PC-3 (cell line): Measurements from ENCODE around the gene MIGA1. TPM values are rescaled to one million over a fixed set of nuclear protein-coding genes. Genes with fewer than 3 reads are reported as not detected.

Source experiments
- ATAC-seq: fragments of 200-7000 bp; cut with Tn5 transposase; 2 replicates; pipeline ENCODE4 v1.9.1; 2020; ENCODE audit warnings: mild to moderate bottlenecking, moderate library complexity
- BruUV-seq: library from RNA; stranded (reverse); fragments of 400-500 nt; replicated peaks from 2 replicates; lab custom pipeline; 2021; lab: Mats Ljungman, UMichigan
- CTCF ChIA-PET: fragments of 300-600 bp; sonication (Branson Sonifier 250); formaldehyde crosslinking; loops from one replicate; lab custom pipeline; 2022; ENCODE audit warnings: antibody characterized with exemption; lab: Charles Lee
- POLR2A ChIA-PET: fragments of 300-600 bp; sonication (Branson Sonifier 250); formaldehyde crosslinking; loops from one replicate; lab custom pipeline; 2022; ENCODE audit warnings: antibody characterized with exemption; ENCODE audit not compliant: unreplicated experiment; lab: Charles Lee
- DNase-seq: peaks from one replicate; pipeline ENCODE4 v3.0.0-alpha.2; 2015
- H2AFZ ChIP-seq: fragments of 300-600 bp; sonication (generic); 2 replicates; pipeline ENCODE4 v1.6.0; 2016; ENCODE audit warnings: antibody characterized with exemption, low read length
- H3F3A ChIP-seq: fragments of 300-600 bp; sonication (generic); one replicate; pipeline ENCODE4 v1.6.0; 2017; ENCODE audit warnings: antibody characterized with exemption, low read length, control low read depth, mild to moderate bottlenecking; ENCODE audit not compliant: unreplicated experiment
- H3K27ac ChIP-seq: fragments of 300-600 bp; sonication (generic); 2 replicates; pipeline ENCODE4 v1.5.1; 2016; ENCODE audit warnings: mild to moderate bottlenecking, low read length
- H3K27me3 ChIP-seq: fragments of 300-600 bp; sonication (generic); 2 replicates; pipeline ENCODE4 v1.6.1; 2016; ENCODE audit warnings: low read length, mixed read lengths
- H3K36me3 ChIP-seq: fragments of 300-600 bp; sonication (generic); 2 replicates; pipeline ENCODE4 v1.6.1; 2016; ENCODE audit warnings: low read depth, mixed run types, low read length, mixed read lengths
- H3K4me1 ChIP-seq: fragments of 300-600 bp; sonication (generic); 2 replicates; pipeline ENCODE4 v1.5.1; 2016; ENCODE audit warnings: low read length; ENCODE audit not compliant: insufficient read depth
- H3K4me2 ChIP-seq: fragments of 300-600 bp; sonication (generic); 2 replicates; pipeline ENCODE4 v1.6.0; 2016; ENCODE audit warnings: low read length
- H3K4me3 ChIP-seq: fragments of 300-600 bp; sonication (generic); 2 replicates; pipeline ENCODE4 v1.5.1; 2016; ENCODE audit warnings: mild to moderate bottlenecking, low read length, mixed read lengths
- H3K79me2 ChIP-seq: fragments of 300-600 bp; sonication (generic); 2 replicates; pipeline ENCODE4 v1.6.1; 2017; ENCODE audit warnings: low read length, mixed read lengths
- H3K9ac ChIP-seq: fragments of 300-600 bp; sonication (generic); 2 replicates; pipeline ENCODE4 v1.6.0; 2016; ENCODE audit warnings: mild to moderate bottlenecking, low read length
- H3K9me2 ChIP-seq: fragments of 300-600 bp; sonication (generic); replicated peaks from 2 replicates; pipeline ENCODE4 v1.6.1; 2016; ENCODE audit warnings: mixed run types, low read length, mixed read lengths
- H3K9me3 ChIP-seq: fragments of 300-600 bp; sonication (generic); 2 replicates; pipeline ENCODE4 v1.6.1; 2016; ENCODE audit warnings: low read length, mixed read lengths
- H4K20me1 ChIP-seq: fragments of 300-600 bp; sonication (generic); 2 replicates; pipeline ENCODE4 v1.6.1; 2016; ENCODE audit warnings: low read length, mixed read lengths
- CTCF ChIP-seq: fragments of 300-600 bp; sonication (generic); conservative IDR thresholded peaks from 2 replicates; pipeline ENCODE4 v1.5.1; 2017; ENCODE audit warnings: antibody characterized with exemption, low read depth, mild to moderate bottlenecking, low read length
- EZH2 ChIP-seq: fragments of 300-600 bp; sonication (generic); IDR thresholded peaks from one replicate; pipeline ENCODE4 v1.6.1; 2017; ENCODE audit warnings: antibody characterized with exemption, mild to moderate bottlenecking, low read length; ENCODE audit not compliant: unreplicated experiment
- EZH2phosphoT487 ChIP-seq: fragments of 300-600 bp; sonication (generic); IDR thresholded peaks from 2 replicates; pipeline ENCODE4 v1.6.1; 2018; ENCODE audit warnings: mild to moderate bottlenecking, antibody characterized with exemption, low read length, borderline replicate concordance
- intact Hi-C: fragments of 100-400 bp; cut with micrococcal nuclease; formaldehyde crosslinking; loops from 2 replicates; pipeline ENCODE4 v1.9.0; 2023
- total RNA-seq: library from RNA; depleted of rRNA; stranded (reverse); fragments of >200 nt; gene quantifications from 2 replicates; pipeline ENCODE4 v1.2.3, GENCODE V29; 2014

MIGA1 gene
- total RNA-seq, 1 experiment from 2014 or later, result 6.5 TPM

- DNase-seq (no peak), ATAC-seq (no peak)
- Histone ChIP-seq H4K20me1 (no peaks in the 10 kb centered on the region), H3K4me1 (peaks cover 19% of the 10 kb centered on the region), H3K27me3 (no peaks in the 10 kb centered on the region), H3K9ac (no peak overlapping the region), H2AFZ (no peak overlapping the region), H3K4me3 (no peak overlapping the region), H3K79me2 (no peaks in the 10 kb centered on the region), H3K36me3 (0 out of 2 replicates have a peak, but pooled peaks cover 4% of the 10 kb centered on the region), H3K27ac (no peak overlapping the region), H3F3A (no peaks in the 10 kb centered on the region), H3K4me2 (no peak overlapping the region), H3K9me2 (no peaks in the 10 kb centered on the region), H3K9me3 (no peaks in the 10 kb centered on the region)
- intact Hi-C loops, result loop anchor here (1.0 kb wide), 1 partner anchor 27 kb away; no protein-coding TSS in a partner anchor
- BruUV-seq, result no TSS peak
- POLR2A ChIA-PET, result no interaction called here
- CTCF ChIA-PET, result no interaction called here
- no peak for TF ChIP-seq EZH2phosphoT487
- no peak for TF ChIP-seq EZH2
- no peak for TF ChIP-seq CTCF
These were observed 94.0 kb downstream of the MIGA1 start for GRCh38 chr1:77873461-77873860.

- CTCF ChIA-PET, result no interaction called here
These were observed 95.5 kb downstream of the MIGA1 start for GRCh38 chr1:77874804-77875445.

More at GRCh38 chr1:77874804-77875445, 95.5 kb downstream of the MIGA1 start:
- no peaks in the 10 kb centered on the region for H3F3A ChIP-seq
- H4K20me1 ChIP-seq, result no peaks in the 10 kb centered on the region
- H3K79me2 ChIP-seq, result no peaks in the 10 kb centered on the region
- TF ChIP-seq EZH2phosphoT487 (no peak), CTCF (no peak), EZH2 (no peak)
- H3K27me3 ChIP-seq, result no peaks in the 10 kb centered on the region
- ATAC-seq (peak; percentile 95), DNase-seq (peak; percentile 92)
- H3K4me1 ChIP-seq, result peaks cover 19% of the 10 kb centered on the region
- H3K27ac ChIP-seq, result peak overlapping the region; percentile 11
- peak overlapping the region; percentile 51 for H3K4me2 ChIP-seq
- no peak overlapping the region for H3K9ac ChIP-seq
- H3K36me3 ChIP-seq, result 0 out of 2 replicates have a peak, but pooled peaks cover 4% of the 10 kb centered on the region
- H3K9me3 ChIP-seq, result no peaks in the 10 kb centered on the region
- no peaks in the 10 kb centered on the region for H3K9me2 ChIP-seq
- H2AFZ ChIP-seq, result no peak overlapping the region
- BruUV-seq, result no TSS peak
- POLR2A ChIA-PET, result no interaction called here
- H3K4me3 ChIP-seq, result peak overlapping the region; percentile 10; the same call in 1 of the 2 replicates
- intact Hi-C loops, result no loop called here
